GM19239 (cell line): ENCODE results near the gene ENDOV.

ENCODE experiments used
- DNase-seq: peaks from one replicate; pipeline ENCODE4 v3.0.0; 2011; ENCODE audit warnings: low spot score; ENCODE audit not compliant: insufficient read length
- FAIRE-seq: peaks from 2 replicates; lab custom pipeline; 2011; peaks lifted over from hg19 to GRCh38; lab: Jason Lieb, UNC

ENDOV gene

DNA sequence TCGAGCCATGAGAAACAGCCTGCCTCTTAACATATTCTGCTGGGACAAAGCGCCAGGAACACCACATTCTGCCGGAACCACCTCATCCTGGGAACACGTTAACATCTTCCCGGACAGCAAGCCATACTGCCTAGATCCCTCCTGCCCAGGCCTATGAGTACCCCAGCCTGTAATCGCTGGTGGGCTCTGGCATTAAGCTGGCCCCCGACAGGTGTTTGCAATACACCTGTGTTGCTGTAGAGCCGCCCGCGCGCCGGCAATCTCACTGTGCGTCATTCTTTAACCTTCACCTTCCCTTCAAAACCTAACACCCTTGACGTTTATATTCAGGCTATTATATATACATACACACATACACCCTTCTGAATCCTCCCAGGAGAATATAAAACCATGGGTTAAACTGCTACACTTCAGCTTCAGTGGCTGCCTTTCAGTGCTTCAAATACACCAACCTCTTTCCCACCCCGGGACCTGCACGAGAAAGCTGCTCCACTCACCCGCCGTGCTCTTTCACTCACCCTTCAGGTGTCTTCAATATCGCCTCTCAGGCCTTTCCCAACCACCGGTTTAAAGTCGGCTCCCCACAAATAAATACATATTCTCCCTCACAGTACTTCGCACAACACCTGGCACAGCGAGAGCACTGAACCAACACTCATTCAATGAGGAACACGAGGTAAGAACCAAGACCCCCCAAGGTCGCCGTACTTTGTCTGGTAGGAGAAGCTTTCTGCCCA is 1.0 kb upstream of the ENDOV start:
- no peak for DNase-seq
- FAIRE-seq = no peak

DNA sequence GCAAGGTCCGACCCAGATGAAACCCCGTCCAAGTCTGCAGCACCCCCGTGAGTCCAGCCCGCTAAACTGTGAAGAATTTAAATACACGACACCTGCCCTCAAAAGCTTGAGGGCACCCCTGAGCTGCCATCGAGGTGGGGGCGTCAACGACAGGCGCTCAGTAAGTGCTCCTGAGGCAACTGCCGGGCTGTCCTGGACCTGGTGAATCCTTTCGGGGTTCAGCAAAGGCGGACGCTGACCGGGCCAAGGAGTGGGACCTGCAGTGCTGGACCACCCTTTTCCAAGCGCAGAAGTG is 512 bp upstream of the ENDOV start:
- DNase-seq (no peak), FAIRE-seq (no peak)

DNA sequence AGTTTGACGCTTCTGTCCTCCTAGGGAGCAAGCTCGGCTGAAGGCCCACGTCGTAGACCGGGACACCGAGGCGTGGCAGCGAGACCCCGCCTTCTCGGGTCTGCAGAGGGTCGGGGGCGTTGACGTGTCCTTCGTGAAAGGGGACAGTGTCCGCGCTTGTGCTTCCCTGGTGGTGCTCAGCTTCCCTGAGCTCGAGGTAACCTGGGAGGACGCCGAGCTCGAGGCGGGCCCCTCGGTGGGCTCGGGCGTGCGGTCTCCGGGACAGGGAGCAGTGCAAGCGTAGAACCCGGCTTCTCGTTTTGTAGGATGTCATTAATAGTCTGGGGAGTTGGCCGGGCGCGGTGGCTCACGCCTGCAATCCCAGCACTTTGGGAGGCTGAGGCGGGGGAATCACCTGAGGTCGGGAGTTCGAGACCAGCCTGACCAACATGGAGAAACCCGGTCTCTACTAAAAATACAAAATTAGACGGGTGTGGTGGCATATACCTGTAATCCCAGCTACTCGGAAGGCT is 715 bp downstream of the ENDOV start:
- DNase-seq = no peak
- FAIRE-seq = no peak

DNA sequence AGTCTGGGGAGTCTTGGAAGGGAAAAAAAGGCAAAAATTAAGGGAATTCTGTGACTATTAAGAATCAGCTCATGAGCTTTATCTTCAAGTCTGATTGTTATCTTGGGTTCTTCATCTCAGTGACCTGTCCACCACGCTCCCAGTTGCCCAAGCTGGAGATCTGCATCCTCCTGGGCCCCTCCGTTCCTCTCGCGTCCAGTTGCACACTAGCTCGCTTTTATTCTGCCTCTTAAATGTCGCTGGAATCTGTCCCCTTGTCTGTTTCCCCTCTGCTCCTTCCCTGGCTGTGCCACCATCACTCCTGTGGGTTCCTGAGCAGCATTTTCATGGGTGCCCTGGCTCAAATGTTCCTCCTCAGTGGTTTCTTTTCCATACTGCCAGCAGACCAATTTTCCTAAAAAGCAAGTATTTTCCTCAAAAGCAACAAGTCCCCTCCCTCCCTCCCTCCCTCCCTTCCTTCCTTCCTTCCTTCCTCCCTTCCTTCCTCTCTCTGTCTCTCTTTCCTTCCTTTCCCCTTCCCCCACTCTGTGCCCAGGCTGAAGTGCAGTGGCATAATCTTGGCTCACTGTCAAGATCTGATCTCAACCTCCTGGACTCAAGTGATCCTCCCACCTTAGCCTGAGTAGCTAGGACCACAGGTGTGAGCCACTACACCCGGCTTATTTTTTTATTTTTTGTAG is 1.4 kb downstream of the ENDOV start:
- no peak for DNase-seq
- FAIRE-seq = no peak

DNA sequence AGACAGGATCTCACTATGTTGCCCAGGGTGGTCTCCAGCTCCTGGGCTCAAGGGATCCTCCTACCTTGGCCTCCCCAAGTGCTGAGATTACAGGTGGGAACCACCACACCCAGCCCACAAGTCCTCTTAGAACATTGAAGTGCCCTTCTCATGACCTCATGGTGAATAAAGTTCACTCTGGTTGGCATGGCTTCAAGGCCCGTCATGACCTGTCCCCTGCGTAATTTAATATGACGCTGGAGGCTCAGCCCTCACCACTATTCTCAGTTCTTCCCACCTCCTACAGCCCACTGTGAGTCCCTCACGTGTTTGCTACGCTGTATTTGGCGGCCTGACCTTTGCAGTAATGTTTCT is 1.9 kb downstream of the ENDOV start:
- DNase-seq = no peak

DNA sequence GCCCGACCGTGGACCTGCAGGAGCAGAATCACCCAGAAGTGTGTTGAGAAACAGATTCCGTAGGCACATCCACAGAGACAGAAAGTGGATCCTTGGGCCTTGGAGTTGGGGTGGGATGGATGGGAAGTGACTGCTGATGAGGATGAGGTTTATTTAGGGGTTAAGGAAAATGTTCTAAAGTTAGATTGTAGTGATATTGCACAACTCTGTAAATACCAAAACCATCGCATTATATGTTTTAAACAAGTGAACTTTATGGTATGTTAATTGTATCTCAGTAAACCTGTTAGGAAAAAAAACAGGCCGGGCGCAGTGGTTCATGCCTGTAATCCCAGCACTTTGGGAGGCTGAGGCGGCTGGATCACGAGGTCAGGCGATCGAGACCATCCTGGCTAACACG is 3.6 kb downstream of the ENDOV start:
- FAIRE-seq = no peak
- DNase-seq = no peak

More for the DNA sequence above, 1.9 kb downstream of the ENDOV start:
- no peak for FAIRE-seq

DNA sequence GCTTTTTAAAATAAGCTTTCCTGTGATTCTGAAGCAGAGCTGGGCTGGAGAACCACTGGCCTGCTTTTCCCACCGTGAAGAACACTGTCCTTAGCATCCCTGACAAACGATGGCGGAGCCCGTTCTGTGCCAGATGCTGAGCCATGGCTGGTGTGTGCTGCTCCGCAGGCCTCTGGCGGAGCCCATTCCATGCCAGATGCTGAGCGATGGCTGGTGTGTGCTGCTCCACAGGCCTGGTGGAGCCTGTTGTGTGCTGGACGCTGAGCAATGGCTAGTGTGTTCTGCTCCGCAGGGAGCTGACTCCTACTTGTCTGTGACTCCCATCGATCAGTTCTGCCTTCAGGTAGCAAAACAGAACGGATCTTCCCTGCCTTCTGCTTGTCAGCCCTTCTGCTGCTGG is 4.3 kb downstream of the ENDOV start:
- FAIRE-seq (no peak), DNase-seq (no peak)

DNA sequence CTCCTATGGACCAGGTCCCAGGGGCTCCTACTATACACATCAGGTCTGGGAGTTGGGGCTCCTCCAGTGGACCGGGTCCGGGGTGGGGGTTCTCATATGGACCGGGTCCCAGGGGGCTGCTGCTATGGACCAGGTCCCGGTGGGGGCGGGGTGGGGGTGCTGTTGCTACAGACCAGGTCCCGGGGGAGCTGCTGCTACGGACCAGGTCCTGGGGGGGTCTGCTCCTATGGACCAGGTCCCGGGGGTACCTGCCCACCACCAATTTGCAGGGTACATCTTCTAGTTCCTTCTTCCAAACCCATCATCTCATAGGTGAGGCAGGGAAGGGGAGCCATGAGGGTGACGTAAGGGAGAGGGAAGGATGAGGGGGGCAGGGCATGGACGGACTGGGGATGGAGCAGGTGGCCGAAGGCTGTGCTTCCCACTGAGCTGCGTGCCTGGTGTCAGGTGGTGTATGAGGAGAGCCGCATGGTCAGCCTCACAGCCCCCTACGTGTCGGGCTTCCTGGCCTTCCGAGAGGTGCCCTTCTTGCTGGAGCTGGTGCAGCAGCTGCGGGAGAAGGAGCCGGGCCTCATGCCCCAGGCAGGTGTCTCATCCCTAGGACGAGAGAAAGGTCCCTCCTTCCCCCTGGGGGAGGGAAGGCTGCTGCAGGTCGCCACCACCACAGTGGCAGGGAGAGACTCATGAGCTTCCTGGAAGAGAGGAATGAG is 6.6 kb downstream of the ENDOV start:
- no peak for DNase-seq
- FAIRE-seq = no peak

DNA sequence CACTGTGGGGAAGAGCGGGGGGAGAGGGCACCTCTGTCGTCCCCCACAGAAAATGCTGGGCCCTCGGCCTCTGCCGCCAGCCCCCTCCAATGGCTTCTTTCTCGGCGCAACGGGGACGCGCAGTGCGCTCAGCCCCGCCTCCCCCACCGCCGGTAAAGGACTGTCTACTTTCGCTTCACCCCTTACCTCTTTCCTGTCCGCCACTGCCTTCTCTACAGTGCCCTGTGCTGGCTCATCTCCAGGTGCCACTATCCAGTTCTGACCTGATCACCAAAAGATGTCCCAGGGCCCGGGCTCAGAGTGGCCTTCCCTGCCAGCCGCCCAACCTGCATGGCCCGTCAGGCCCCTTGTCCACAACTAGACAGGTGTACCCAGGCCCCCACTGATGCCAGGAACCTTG is 7.3 kb downstream of the ENDOV start:
- FAIRE-seq (no peak), DNase-seq (no peak)

DNA sequence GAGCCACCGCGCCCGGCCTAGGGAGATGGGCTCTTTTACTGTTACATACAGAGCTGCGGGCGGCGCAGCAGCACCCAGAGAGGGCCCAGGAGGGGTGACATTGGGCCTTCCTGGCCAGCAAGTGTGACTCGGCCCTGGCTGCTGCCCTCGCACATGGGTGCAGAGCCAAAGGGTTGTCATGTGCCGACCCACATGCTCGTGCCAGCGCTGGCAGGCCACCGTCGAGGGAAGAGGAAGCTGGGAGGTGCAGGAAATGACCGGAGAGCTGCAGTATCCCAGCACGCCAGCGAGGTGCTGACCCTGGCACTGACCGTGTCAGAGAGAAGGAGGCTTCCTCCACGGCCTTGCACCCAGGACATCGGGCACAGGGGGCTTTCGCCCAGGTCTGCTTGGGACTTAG is 8.0 kb downstream of the ENDOV start:
- DNase-seq (no peak), FAIRE-seq (no peak)

DNA sequence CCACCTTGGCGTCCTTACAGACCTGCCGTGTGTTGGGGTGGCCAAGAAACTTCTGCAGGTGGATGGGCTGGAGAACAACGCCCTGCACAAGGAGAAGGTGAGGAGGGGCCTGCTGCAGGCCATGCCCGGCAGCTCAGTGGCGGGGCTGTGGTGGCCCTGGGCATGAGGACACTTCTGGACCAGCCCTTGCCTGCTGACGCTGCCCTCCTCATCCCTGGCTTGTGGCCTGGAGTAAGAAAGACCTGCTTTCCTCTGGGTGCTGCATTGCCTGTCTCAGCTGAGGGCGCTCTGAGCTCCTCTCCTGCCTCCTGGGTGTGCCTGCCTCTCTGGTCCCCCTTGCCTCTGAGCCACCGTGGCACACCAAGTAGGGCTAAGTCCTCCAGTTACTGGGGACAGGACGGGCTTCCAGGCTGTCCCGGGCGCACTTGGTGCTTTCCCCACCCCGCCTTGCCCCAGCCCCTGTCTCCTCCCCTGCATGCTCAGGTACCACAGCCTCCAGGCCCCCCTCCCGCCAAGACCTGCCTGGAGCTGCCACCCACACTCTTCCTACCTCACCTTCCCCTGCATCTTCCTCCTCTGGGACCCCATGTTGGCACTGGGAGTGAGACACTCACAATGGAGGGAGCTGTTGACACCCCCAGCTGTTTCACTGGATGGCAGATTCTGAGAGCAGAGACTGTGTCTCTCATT is 8.7 kb downstream of the ENDOV start:
- no peak for DNase-seq
- no peak for FAIRE-seq

DNA sequence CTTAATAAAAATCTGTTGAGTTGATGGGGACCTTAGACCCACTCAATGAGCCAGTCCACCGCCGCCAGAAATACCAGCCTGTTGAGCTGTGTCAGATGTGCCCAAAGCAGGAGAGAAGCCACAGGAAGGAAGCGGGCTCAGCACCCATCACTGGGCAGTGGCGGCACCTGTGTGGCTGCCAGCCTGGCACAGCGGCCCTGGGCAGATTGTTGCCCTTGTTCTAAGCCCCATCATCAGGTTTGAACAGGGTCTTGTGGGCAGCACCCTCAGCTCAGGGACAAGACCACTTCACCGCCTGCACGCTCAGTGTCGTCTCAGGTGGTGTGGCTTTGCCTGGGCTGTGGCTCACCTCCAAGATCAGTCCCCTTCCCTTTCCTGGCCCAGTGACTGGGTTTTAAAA is 9.3 kb downstream of the ENDOV start:
- DNase-seq (no peak), FAIRE-seq (no peak)

DNA sequence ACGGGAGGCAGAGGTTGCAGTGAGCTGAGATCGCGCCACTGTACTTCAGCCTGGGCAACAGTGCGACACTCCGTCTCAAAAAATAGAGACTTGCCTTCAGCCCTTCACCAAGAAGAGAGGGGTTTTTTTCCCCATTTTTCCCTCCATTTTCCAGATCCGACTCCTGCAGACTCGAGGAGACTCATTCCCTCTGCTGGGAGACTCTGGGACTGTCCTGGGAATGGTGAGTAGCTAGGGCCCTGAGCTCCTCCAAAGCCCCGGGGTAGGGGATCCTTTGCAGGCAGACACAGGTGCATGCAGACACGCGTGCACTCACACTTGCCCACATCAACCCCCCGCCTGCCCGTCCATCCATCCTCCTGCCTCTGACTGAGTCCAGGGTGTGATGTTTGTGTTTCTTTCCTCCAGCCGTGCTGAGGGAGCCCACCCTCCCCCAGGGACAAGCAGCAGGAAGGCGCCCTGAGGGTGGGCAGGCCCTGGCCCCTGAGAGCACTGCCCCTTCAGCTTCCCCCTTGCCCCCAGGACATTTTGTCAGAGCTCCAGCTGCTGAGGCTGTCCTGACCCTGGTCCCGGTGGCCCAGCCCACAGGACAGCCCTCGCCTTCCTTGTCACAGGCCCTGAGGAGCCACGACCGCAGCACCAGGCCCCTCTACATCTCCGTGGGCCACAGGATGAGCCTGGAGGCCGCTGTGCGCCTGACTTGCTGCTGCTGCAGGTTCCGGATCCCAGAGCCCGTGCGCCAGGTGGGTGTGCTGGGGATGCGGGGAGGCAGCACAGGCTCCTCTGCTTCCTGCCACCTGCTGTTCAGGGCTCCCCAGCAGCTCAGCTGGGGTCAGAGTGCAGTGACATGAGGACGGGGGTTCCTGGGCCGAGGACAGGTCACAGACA is 10.2 kb downstream of the ENDOV start:
- FAIRE-seq (no peak), DNase-seq (no peak)

DNA sequence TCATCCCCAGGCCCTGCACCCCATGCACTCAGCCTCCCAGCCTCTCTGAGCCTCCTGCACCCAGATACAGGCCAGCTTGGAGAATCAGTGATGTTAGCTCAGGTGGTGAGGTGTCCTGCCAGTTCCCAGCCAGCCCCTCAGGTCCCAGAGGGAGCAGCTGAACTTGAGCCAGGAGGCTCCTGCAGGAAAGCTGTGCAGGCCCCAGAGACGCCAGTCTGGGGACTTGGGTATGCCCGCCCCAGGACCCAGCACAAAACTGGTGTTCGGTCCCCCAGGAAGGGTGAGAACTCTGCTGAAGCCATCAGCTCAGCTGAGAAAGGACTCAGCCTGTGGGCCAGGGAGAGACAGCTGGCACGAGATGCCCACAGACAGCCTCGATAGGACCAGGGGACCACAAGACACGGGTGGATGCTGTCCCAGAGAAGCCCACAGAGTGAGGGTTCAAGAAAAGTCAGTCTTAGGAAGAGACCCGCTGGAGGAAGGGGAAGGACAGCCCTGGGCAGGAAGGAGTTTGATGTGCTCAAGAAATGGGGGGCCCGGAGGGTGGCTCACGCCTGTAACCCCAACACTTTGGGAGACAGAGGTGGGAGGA is 11.0 kb downstream of the ENDOV start:
- DNase-seq (no peak), FAIRE-seq (no peak)

DNA sequence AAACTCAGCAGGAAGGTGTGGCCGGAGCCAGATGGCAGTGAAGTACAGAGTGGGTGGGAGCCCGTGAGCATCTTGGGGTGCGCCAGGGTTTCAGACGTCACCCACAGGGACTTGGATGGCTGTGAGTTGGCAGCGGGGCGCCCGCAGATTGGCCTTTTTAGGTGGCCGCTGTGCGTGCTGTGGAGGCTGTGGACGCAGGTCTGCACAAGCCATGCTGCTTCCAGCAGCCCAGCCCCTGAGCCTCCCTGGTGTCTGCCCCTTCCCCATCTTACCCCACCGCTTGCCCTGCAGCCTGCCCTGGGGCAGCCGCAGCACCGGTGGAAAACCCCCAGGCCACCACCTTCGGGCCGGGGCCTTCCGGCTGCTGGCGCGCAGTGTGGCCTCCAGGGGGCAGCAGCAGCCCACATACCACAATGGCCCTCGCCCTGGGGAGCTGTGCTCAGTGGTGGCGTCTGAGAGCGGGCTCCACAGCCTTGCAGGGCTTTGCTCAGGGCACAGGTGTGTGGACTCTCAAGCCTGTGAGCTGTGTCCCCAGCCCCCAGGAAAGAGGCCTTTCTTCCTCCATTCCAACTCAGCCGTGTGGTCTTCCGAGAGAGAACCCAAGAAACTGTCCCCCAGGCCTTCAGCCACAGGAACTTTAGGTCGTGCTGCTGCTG is 11.8 kb downstream of the ENDOV start:
- DNase-seq = peak; percentile 98
- FAIRE-seq = peak; percentile 91

DNA sequence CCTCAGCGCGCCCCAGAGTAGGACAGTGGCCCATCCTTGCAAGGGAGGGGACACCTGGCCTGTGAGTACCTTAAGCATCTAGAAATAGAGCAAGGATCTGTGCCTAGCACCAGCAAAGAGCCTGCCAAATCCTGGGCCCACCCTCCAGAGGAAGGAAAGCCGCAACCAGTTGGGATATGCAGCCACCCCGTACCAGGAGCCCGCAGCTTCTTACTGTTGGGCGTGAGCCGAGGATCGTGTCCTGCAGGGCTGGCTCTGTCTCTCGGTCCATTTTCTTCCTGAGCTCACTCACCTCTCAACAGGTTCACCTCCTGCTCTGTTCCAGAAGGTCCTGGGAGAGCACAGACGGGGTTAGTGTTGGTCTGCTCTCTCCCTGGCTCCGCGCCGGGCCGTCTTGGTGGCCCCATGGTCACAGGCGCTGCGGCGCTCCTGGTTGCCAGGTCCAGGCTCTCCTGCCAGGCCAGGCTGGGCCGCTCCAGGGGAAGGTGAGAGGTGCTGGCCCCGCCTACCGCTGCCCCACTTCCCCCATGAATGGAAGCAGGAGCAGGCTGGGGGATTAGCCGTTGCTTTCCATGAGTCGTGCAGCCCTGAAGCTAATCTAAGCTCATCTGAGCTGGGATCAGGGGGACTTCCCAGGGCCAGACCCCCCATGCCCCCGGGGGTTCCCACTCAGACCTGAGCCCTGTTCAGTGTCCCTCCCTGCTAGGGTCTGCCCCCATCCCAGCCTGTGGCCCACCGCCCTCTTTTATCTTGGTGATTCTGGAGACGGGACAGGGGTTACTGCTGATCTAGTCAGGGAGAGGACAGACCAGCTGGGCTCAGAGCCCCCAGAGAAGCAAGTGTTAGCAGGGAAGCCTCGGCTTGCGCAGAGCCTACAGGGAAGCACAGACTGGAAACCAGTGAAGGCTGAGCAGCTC is 12.7 kb downstream of the ENDOV start:
- no peak for DNase-seq
- FAIRE-seq = no peak

DNA sequence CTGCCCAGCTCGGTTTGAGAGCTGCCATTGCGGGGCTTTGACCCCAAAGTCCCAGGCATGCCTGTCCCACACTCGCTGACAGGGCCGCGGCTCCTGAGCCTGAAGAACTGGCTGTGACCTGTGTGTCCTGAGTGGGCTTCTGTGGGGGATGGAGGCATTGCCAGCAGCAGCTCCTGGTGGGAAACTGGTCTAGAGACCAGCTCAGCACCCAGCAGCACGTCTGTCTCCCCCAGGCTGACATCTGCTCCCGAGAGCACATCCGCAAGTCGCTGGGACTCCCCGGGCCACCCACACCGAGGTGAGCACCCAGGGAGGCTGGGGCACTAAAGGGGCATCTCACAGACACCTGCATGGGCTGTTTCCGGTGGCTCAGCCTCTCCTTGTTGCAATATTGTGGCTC is 13.4 kb downstream of the ENDOV start:
- DNase-seq (no peak), FAIRE-seq (no peak)

DNA sequence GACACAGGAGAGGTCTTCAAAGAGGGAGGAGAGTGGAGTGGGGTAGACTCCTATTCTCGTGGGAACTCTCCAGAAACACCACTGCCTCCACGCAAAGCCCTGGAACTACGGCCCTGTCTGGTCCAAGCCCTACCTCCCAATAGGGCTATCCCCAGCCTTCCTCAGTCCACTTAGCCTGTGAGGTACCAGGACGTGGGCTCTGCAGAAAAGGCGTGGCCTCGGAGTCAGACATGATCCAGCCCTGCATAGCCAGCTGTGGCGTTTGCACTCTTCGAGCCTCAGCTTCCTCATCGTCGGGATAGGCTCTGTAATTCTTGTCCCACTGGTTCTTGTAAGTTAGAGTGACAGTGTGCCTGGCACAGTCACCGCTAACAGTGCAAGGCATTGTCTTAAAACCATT is 13.8 kb downstream of the ENDOV start:
- FAIRE-seq = no peak
- DNase-seq = no peak
